ENCODE data around the gene MMP26. TPM values are rescaled to one million over a fixed set of nuclear protein-coding genes. Genes with fewer than 3 reads are reported as not detected.

The MMP26 gene
- total RNA-seq (2012; rRNA removed): not detected in 2 replicates

GRCh38 chr11:4704054-4704789, at the start of gene MMP26:
MMP26 (plus strand) TSS chr11:4704784.
- no peaks in the 10 kb centered on the region for H3K36me3 ChIP-seq (ENCODE audit: insufficient read depth, low read length)
- H3K27me3 ChIP-seq (ENCODE audit: control insufficient read depth, insufficient read depth, low read length): no peaks in the 10 kb centered on the region
- H3K9ac ChIP-seq (ENCODE audit: low read depth, low read length): no peak within 1 kb of the TSS
- no peak within 1 kb of the TSS for H3K4me3 ChIP-seq (ENCODE audit: low read length)
- no peak within 1 kb of the TSS for H3K4me2 ChIP-seq (ENCODE audit: low read length)
- no peaks in the 10 kb centered on the region for H3K9me3 ChIP-seq (replicated peaks; ENCODE audit: low read length)
- no peaks in the 10 kb centered on the region for H3K4me1 ChIP-seq (ENCODE audit: control insufficient read depth, insufficient read depth, low read length)

- Histone ChIP-seq H3K4me3 (ENCODE audit: low read length) (no peak overlapping the region), H3K4me2 (ENCODE audit: low read length) (no peak overlapping the region)
These were observed 45.7 kb upstream of the MMP26 start for GRCh38 chr11:4658629-4659445.

GRCh38 chr11:4662876-4663275, 41.7 kb upstream of the MMP26 start:
- Histone ChIP-seq H3K27me3 (ENCODE audit: control insufficient read depth, insufficient read depth, low read length) (no peaks in the 10 kb centered on the region), H3K4me2 (ENCODE audit: low read length) (no peak overlapping the region), H3K4me3 (ENCODE audit: low read length) (no peak overlapping the region), H3K4me1 (ENCODE audit: control insufficient read depth, insufficient read depth, low read length) (no peaks in the 10 kb centered on the region), H3K9ac (ENCODE audit: low read depth, low read length) (no peak overlapping the region), H3K9me3 (replicated peaks; ENCODE audit: low read length) (no peaks in the 10 kb centered on the region), H3K36me3 (ENCODE audit: insufficient read depth, low read length) (no peaks in the 10 kb centered on the region)

More at GRCh38 chr11:4658629-4659445, 45.7 kb upstream of the MMP26 start:
- no peak overlapping the region for H3K9ac ChIP-seq (ENCODE audit: low read depth, low read length)
- H3K9me3 ChIP-seq (replicated peaks; ENCODE audit: low read length): no peaks in the 10 kb centered on the region
- H3K4me1 ChIP-seq (ENCODE audit: control insufficient read depth, insufficient read depth, low read length): no peaks in the 10 kb centered on the region
- no peaks in the 10 kb centered on the region for H3K27me3 ChIP-seq (ENCODE audit: control insufficient read depth, insufficient read depth, low read length)
- H3K36me3 ChIP-seq (ENCODE audit: insufficient read depth, low read length): no peaks in the 10 kb centered on the region

GRCh38 chr11:4664183-4664582, 40.4 kb upstream of the MMP26 start:
- Histone ChIP-seq H3K27me3 (ENCODE audit: control insufficient read depth, insufficient read depth, low read length) (no peaks in the 10 kb centered on the region), H3K9ac (ENCODE audit: low read depth, low read length) (no peak overlapping the region), H3K4me1 (ENCODE audit: control insufficient read depth, insufficient read depth, low read length) (no peaks in the 10 kb centered on the region), H3K4me3 (ENCODE audit: low read length) (no peak overlapping the region), H3K4me2 (ENCODE audit: low read length) (no peak overlapping the region), H3K9me3 (replicated peaks; ENCODE audit: low read length) (no peaks in the 10 kb centered on the region), H3K36me3 (ENCODE audit: insufficient read depth, low read length) (no peaks in the 10 kb centered on the region)

- Histone ChIP-seq H3K9me3 (replicated peaks; ENCODE audit: low read length) (no peaks in the 10 kb centered on the region), H3K4me1 (ENCODE audit: control insufficient read depth, insufficient read depth, low read length) (no peaks in the 10 kb centered on the region), H3K27me3 (ENCODE audit: control insufficient read depth, insufficient read depth, low read length) (no peaks in the 10 kb centered on the region), H3K4me3 (ENCODE audit: low read length) (no peak overlapping the region), H3K4me2 (ENCODE audit: low read length) (no peak overlapping the region), H3K36me3 (ENCODE audit: insufficient read depth, low read length) (no peaks in the 10 kb centered on the region), H3K9ac (ENCODE audit: low read depth, low read length) (no peak overlapping the region)
These were observed 39.8 kb upstream of the MMP26 start for GRCh38 chr11:4664786-4665185.

GRCh38 chr11:4665424-4665823, 39.2 kb upstream of the MMP26 start:
- Histone ChIP-seq H3K27me3 (ENCODE audit: control insufficient read depth, insufficient read depth, low read length) (no peaks in the 10 kb centered on the region), H3K9me3 (replicated peaks; ENCODE audit: low read length) (no peaks in the 10 kb centered on the region), H3K4me3 (ENCODE audit: low read length) (no peak overlapping the region)

GRCh38 chr11:4671741-4672140, 32.8 kb upstream of the MMP26 start:
- Histone ChIP-seq H3K4me1 (ENCODE audit: control insufficient read depth, insufficient read depth, low read length) (peaks cover 4% of the 10 kb centered on the region), H3K4me2 (ENCODE audit: low read length) (no peak overlapping the region), H3K36me3 (ENCODE audit: insufficient read depth, low read length) (no peaks in the 10 kb centered on the region), H3K9ac (ENCODE audit: low read depth, low read length) (no peak overlapping the region), H3K27me3 (ENCODE audit: control insufficient read depth, insufficient read depth, low read length) (no peaks in the 10 kb centered on the region), H3K9me3 (replicated peaks; ENCODE audit: low read length) (no peaks in the 10 kb centered on the region), H3K4me3 (ENCODE audit: low read length) (no peak overlapping the region)

More at GRCh38 chr11:4665424-4665823, 39.2 kb upstream of the MMP26 start:
- no peaks in the 10 kb centered on the region for H3K36me3 ChIP-seq (ENCODE audit: insufficient read depth, low read length)
- H3K4me1 ChIP-seq (ENCODE audit: control insufficient read depth, insufficient read depth, low read length): no peaks in the 10 kb centered on the region
- H3K9ac ChIP-seq (ENCODE audit: low read depth, low read length): no peak overlapping the region
- no peak overlapping the region for H3K4me2 ChIP-seq (ENCODE audit: low read length)

- Histone ChIP-seq H3K4me1 (ENCODE audit: control insufficient read depth, insufficient read depth, low read length) (peaks cover 4% of the 10 kb centered on the region), H3K36me3 (ENCODE audit: insufficient read depth, low read length) (no peaks in the 10 kb centered on the region), H3K9me3 (replicated peaks; ENCODE audit: low read length) (no peaks in the 10 kb centered on the region), H3K27me3 (ENCODE audit: control insufficient read depth, insufficient read depth, low read length) (no peaks in the 10 kb centered on the region), H3K4me2 (ENCODE audit: low read length) (no peak overlapping the region), H3K9ac (ENCODE audit: low read depth, low read length) (no peak overlapping the region), H3K4me3 (ENCODE audit: low read length) (no peak overlapping the region)
These were observed 32.1 kb upstream of the MMP26 start for GRCh38 chr11:4672470-4672869.

- H3K27me3 ChIP-seq (ENCODE audit: control insufficient read depth, insufficient read depth, low read length): no peaks in the 10 kb centered on the region
- H3K9ac ChIP-seq (ENCODE audit: low read depth, low read length): no peak overlapping the region
- no peaks in the 10 kb centered on the region for H3K36me3 ChIP-seq (ENCODE audit: insufficient read depth, low read length)
- H3K4me1 ChIP-seq (ENCODE audit: control insufficient read depth, insufficient read depth, low read length): peaks cover 4% of the 10 kb centered on the region
- H3K4me2 ChIP-seq (ENCODE audit: low read length): no peak overlapping the region
- H3K9me3 ChIP-seq (replicated peaks; ENCODE audit: low read length): no peaks in the 10 kb centered on the region
- no peak overlapping the region for H3K4me3 ChIP-seq (ENCODE audit: low read length)
These were observed 30.8 kb upstream of the MMP26 start for GRCh38 chr11:4673781-4674180.

- Histone ChIP-seq H3K9ac (ENCODE audit: low read depth, low read length) (no peak overlapping the region), H3K9me3 (replicated peaks; ENCODE audit: low read length) (no peaks in the 10 kb centered on the region), H3K4me3 (ENCODE audit: low read length) (no peak overlapping the region), H3K36me3 (ENCODE audit: insufficient read depth, low read length) (no peaks in the 10 kb centered on the region), H3K4me2 (ENCODE audit: low read length) (no peak overlapping the region), H3K4me1 (ENCODE audit: control insufficient read depth, insufficient read depth, low read length) (peaks cover under 1% of the 10 kb centered on the region), H3K27me3 (ENCODE audit: control insufficient read depth, insufficient read depth, low read length) (no peaks in the 10 kb centered on the region)
These were observed 26.6 kb upstream of the MMP26 start for GRCh38 chr11:4677948-4678347.

- H3K27me3 ChIP-seq (ENCODE audit: control insufficient read depth, insufficient read depth, low read length): no peaks in the 10 kb centered on the region
- no peaks in the 10 kb centered on the region for H3K9me3 ChIP-seq (replicated peaks; ENCODE audit: low read length)
- H3K9ac ChIP-seq (ENCODE audit: low read depth, low read length): no peak overlapping the region
- H3K36me3 ChIP-seq (ENCODE audit: insufficient read depth, low read length): no peaks in the 10 kb centered on the region
- no peak overlapping the region for H3K4me3 ChIP-seq (ENCODE audit: low read length)
- no peak overlapping the region for H3K4me2 ChIP-seq (ENCODE audit: low read length)
- no peaks in the 10 kb centered on the region for H3K4me1 ChIP-seq (ENCODE audit: control insufficient read depth, insufficient read depth, low read length)
These were observed 24.2 kb upstream of the MMP26 start for GRCh38 chr11:4680341-4680740.

Measured in skeletal muscle satellite cell (primary cell).